Neuronal stem cell (in vitro differentiated cells): ENCODE data around the gene INCENP.

ENCODE experiments used
- DNase-seq: peaks from one replicate; pipeline ENCODE4 v3.0.0-alpha.2; 2013; ENCODE audit warnings: low spot score
- H2AFZ ChIP-seq: one replicate; pipeline ENCODE4 v1.6.1; 2013; ENCODE audit warnings: mild to moderate bottlenecking, low read length, inconsistent platforms
- H2AK5ac ChIP-seq: 2 replicates; pipeline ENCODE4 v1.6.1; 2013; ENCODE audit warnings: low read depth, mild to moderate bottlenecking, inconsistent platforms, low read length, moderate library complexity, mixed read lengths
- H2BK120ac ChIP-seq: 2 replicates; pipeline ENCODE4 v1.6.1; 2013; ENCODE audit warnings: low read depth, mild to moderate bottlenecking, inconsistent platforms, low read length, moderate library complexity, mixed read lengths
- H2BK12ac ChIP-seq: one replicate; pipeline ENCODE4 v1.6.1; 2013; ENCODE audit warnings: low read length, inconsistent platforms
- H2BK15ac ChIP-seq: 2 replicates; pipeline ENCODE4 v1.6.1; 2013; ENCODE audit warnings: mild to moderate bottlenecking, low read length, inconsistent platforms, mixed read lengths
- H2BK5ac ChIP-seq: one replicate; pipeline ENCODE4 v1.6.1; 2013; ENCODE audit warnings: inconsistent platforms, mild to moderate bottlenecking, low read length, moderate library complexity
- H3K14ac ChIP-seq: one replicate; pipeline ENCODE4 v1.6.1; 2013; ENCODE audit warnings: low read length, inconsistent platforms
- H3K18ac ChIP-seq: 2 replicates; pipeline ENCODE4 v1.6.1; 2013; ENCODE audit warnings: low read length, inconsistent platforms
- H3K23ac ChIP-seq: 2 replicates; pipeline ENCODE4 v1.6.1; 2013; ENCODE audit warnings: low read depth, mild to moderate bottlenecking, mixed read lengths, low read length, inconsistent platforms; ENCODE audit not compliant: poor library complexity
- H3K27ac ChIP-seq: replicated peaks from 3 replicates; pipeline ENCODE4 v1.5.1; 2013; ENCODE audit warnings: low read length, inconsistent platforms
- H3K27me3 ChIP-seq, 3 experiments: 2 replicates each; pipeline ENCODE4 v1.6.1; 2013; ENCODE audit warnings: low read length in 3 of 3, mild to moderate bottlenecking in 2 of 3, inconsistent platforms in 1 of 3, low read depth in 1 of 3, mixed read lengths in 1 of 3, moderate library complexity in 1 of 3; ENCODE audit not compliant: control insufficient read depth in 3 of 3, insufficient read depth in 3 of 3
- H3K36me3 ChIP-seq, 2 donors: replicated peaks in 1 of 2; 2 replicates each; pipeline ENCODE4 v1.6.1; 2013; ENCODE audit warnings: low read length in 2 of 2; ENCODE audit not compliant: control insufficient read depth in 2 of 2, insufficient read depth in 2 of 2
- H3K4ac ChIP-seq: 2 replicates; pipeline ENCODE4 v1.6.1; 2013; ENCODE audit warnings: inconsistent platforms, mild to moderate bottlenecking, low read length, moderate library complexity
- H3K4me1 ChIP-seq, 2 donors: 1 replicate in 1 of 2; 2 replicates in 1 of 2; pipeline ENCODE4 v1.6.1; 2013; ENCODE audit warnings: low read length in 2 of 2, low read depth in 1 of 2; ENCODE audit not compliant: control insufficient read depth in 2 of 2, insufficient read depth in 1 of 2
- H3K4me2 ChIP-seq: one replicate; pipeline ENCODE4 v1.6.1; 2013; ENCODE audit warnings: mild to moderate bottlenecking, low read length, inconsistent platforms; ENCODE audit not compliant: insufficient read depth, poor library complexity, severe bottlenecking
- H3K4me3 ChIP-seq, 2 donors: 2 replicates each; pipeline ENCODE4 v1.5.1; 2013; ENCODE audit warnings: low read length in 2 of 2, mild to moderate bottlenecking in 2 of 2, inconsistent platforms in 1 of 2, moderate library complexity in 1 of 2
- H3K79me1 ChIP-seq: one replicate; pipeline ENCODE4 v1.6.1; 2013; ENCODE audit warnings: low read depth, mild to moderate bottlenecking, inconsistent platforms, low read length, moderate library complexity
- H3K9ac ChIP-seq: one replicate; pipeline ENCODE4 v1.6.1; 2013; ENCODE audit warnings: mild to moderate bottlenecking, low read depth, low read length, inconsistent platforms; ENCODE audit not compliant: poor library complexity
- H3K9me3 ChIP-seq, 2 donors: replicated peaks in 1 of 2; 2 replicates each; pipeline versions ENCODE3 to v1.6.1; 2013; ENCODE audit warnings: low read length in 2 of 2, mild to moderate bottlenecking in 2 of 2, inconsistent platforms in 1 of 2, low read depth in 1 of 2, mixed read lengths in 1 of 2, moderate library complexity in 1 of 2; ENCODE audit not compliant: control insufficient read depth in 2 of 2, insufficient read depth in 1 of 2
- H4K8ac ChIP-seq: one replicate; pipeline ENCODE4 v1.6.1; 2013; ENCODE audit warnings: low read depth, mild to moderate bottlenecking, inconsistent platforms, low read length, moderate library complexity
- H4K91ac ChIP-seq: one replicate; pipeline ENCODE4 v1.6.1; 2013; ENCODE audit warnings: low read length, low read depth, mild to moderate bottlenecking, inconsistent platforms; ENCODE audit not compliant: poor library complexity
- WGBS, 2 donors: extraction: QIAGEN DNeasy Blood & Tissue Kit; methylation state at CpG; one replicate each; pipeline ENCODE4 v1.1.7; 2013; ENCODE audit warnings: missing lambda C conversion rate in 2 of 2, mixed read lengths in 1 of 2; ENCODE audit not compliant: insufficient read length in 2 of 2, insufficient replicate concordance in 1 of 2; ENCODE audit errors: extremely low coverage in 2 of 2; 5-methylcytosine and 5-hydroxymethylcytosine counted together

The INCENP gene

GRCh38 chr11:62144641-62145255 is 20.9 kb downstream of the INCENP start:
- no peak overlapping the region for H3K4ac ChIP-seq
- H2BK120ac ChIP-seq = no peak overlapping the region
- H2BK15ac ChIP-seq = no peak overlapping the region
- H3K27me3 ChIP-seq = no peaks in the 10 kb centered on the region
- H3K36me3 ChIP-seq = peaks cover 79 to 99% of the 10 kb centered on the region in 2 donors
- no CpG with 5 or more reads among the region's 24 CpGs for WGBS, 2 donors
- no peak overlapping the region for H3K4me2 ChIP-seq
- no peak overlapping the region for H3K18ac ChIP-seq
- no peak overlapping the region for H3K9ac ChIP-seq
- H2BK12ac ChIP-seq = no peak overlapping the region
- no peak overlapping the region for H4K91ac ChIP-seq
- no peak overlapping the region for H3K23ac ChIP-seq
- H3K9me3 ChIP-seq = no peaks in the 10 kb centered on the region
- peaks cover 4% of the 10 kb centered on the region for H3K79me1 ChIP-seq
- H2BK5ac ChIP-seq = peak overlapping the region; percentile 5
- H4K8ac ChIP-seq = no peak overlapping the region
- H2AFZ ChIP-seq = no peak overlapping the region
- no peak for DNase-seq
- no peak overlapping the region for H2AK5ac ChIP-seq
- H3K4me3 ChIP-seq = no peak overlapping the region
- no peak overlapping the region for H3K14ac ChIP-seq
- no peak overlapping the region for H3K27ac ChIP-seq
- no peaks in the 10 kb centered on the region for H3K4me1 ChIP-seq

GRCh38 chr11:62145261-62145871 is 21.6 kb downstream of the INCENP start:
- H2BK15ac ChIP-seq = no peak overlapping the region
- no CpG with 5 or more reads among the region's 11 CpGs for WGBS, 2 donors
- H2BK120ac ChIP-seq = no peak overlapping the region

GRCh38 chr11:62146476-62147200 is 22.8 kb downstream of the INCENP start:
- Histone ChIP-seq H2BK120ac (no peak overlapping the region), H3K4ac (no peak overlapping the region), H2AFZ (no peak overlapping the region), H2BK15ac (no peak overlapping the region), H3K27me3 (no peaks in the 10 kb centered on the region), H2AK5ac (no peak overlapping the region), H3K36me3 (peaks cover 80 to 99% of the 10 kb centered on the region in 2 donors), H3K4me2 (no peak overlapping the region), H3K79me1 (peaks cover 4% of the 10 kb centered on the region), H2BK5ac (peak overlapping the region; percentile 43), H3K27ac (no peak overlapping the region), H3K4me3 (no peak overlapping the region), H3K4me1 (no peaks in the 10 kb centered on the region), H3K9ac (no peak overlapping the region), H3K14ac (no peak overlapping the region), H3K18ac (no peak overlapping the region), H4K8ac (no peak overlapping the region), H2BK12ac (no peak overlapping the region), H3K23ac (peak overlapping the region; percentile 57), H3K9me3 (no peaks in the 10 kb centered on the region), H4K91ac (no peak overlapping the region)
- no CpG with 5 or more reads among the region's 36 CpGs for WGBS, 2 donors
- no peak for DNase-seq

More at GRCh38 chr11:62145261-62145871, 21.6 kb downstream of the INCENP start:
- no peak overlapping the region for H3K14ac ChIP-seq
- no peak overlapping the region for H3K4ac ChIP-seq
- no peak overlapping the region for H2BK12ac ChIP-seq
- no peaks in the 10 kb centered on the region for H3K4me1 ChIP-seq
- H3K9ac ChIP-seq = no peak overlapping the region
- H4K91ac ChIP-seq = no peak overlapping the region
- no peak overlapping the region for H2AK5ac ChIP-seq
- H2BK5ac ChIP-seq = no peak overlapping the region
- no peaks in the 10 kb centered on the region for H3K9me3 ChIP-seq
- no peak overlapping the region for H3K4me3 ChIP-seq
- peaks cover 79 to 99% of the 10 kb centered on the region in 2 donors for H3K36me3 ChIP-seq
- H3K79me1 ChIP-seq = peaks cover 4% of the 10 kb centered on the region
- H3K18ac ChIP-seq = no peak overlapping the region
- no peak overlapping the region for H2AFZ ChIP-seq
- H3K27me3 ChIP-seq = no peaks in the 10 kb centered on the region
- no peak overlapping the region for H3K23ac ChIP-seq
- no peak overlapping the region for H3K4me2 ChIP-seq
- no peak for DNase-seq
- no peak overlapping the region for H4K8ac ChIP-seq
- H3K27ac ChIP-seq = no peak overlapping the region

- Histone ChIP-seq H2AK5ac (no peak overlapping the region), H3K27ac (no peak overlapping the region), H3K79me1 (peaks cover 6% of the 10 kb centered on the region), H2BK12ac (no peak overlapping the region), H3K9me3 (no peaks in the 10 kb centered on the region), H3K36me3 (peaks cover 79 to 99% of the 10 kb centered on the region in 2 donors), H4K8ac (no peak overlapping the region), H3K4me3 (peak overlapping the region in 1 of 2 donors; percentile 37), H3K4ac (no peak overlapping the region), H2AFZ (no peak overlapping the region), H2BK5ac (no peak overlapping the region), H3K4me1 (no peaks in the 10 kb centered on the region), H2BK120ac (no peak overlapping the region), H2BK15ac (no peak overlapping the region), H3K27me3 (no peaks in the 10 kb centered on the region), H3K9ac (no peak overlapping the region), H3K18ac (no peak overlapping the region), H4K91ac (no peak overlapping the region), H3K23ac (no peak overlapping the region), H3K14ac (no peak overlapping the region), H3K4me2 (no peak overlapping the region)
- DNase-seq = no peak
- no CpG with 5 or more reads among the region's 12 CpGs for WGBS, 2 donors
Observed at GRCh38 chr11:62147545-62147944, 23.7 kb downstream of the INCENP start.
